OCI-LY7 (cell line): ENCODE data around the gene GNPDA1. TPM values are rescaled to one million over a fixed set of nuclear protein-coding genes. Genes with fewer than 3 reads are reported as not detected.

Experiments
- Bru-seq: library from RNA; stranded (reverse); fragments of 400-500 nt; gene quantifications from one replicate; lab custom pipeline; 2021; lab: Mats Ljungman, UMichigan
- BruChase-seq, 2 experiments: library from RNA; stranded (reverse); fragments of 400-500 nt; gene quantifications; one replicate each; lab custom pipeline; 2021; lab: Mats Ljungman, UMichigan
- BruUV-seq: library from RNA; stranded (reverse); fragments of 400-500 nt; replicated peaks from 2 replicates; lab custom pipeline; 2021; lab: Mats Ljungman, UMichigan
- CTCF ChIA-PET: fragments of 300-600 bp; sonication (Branson Sonifier 250); formaldehyde crosslinking; loops from one replicate; lab custom pipeline; 2022; ENCODE audit warnings: antibody characterized with exemption; ENCODE audit not compliant: unreplicated experiment; lab: Charles Lee
- POLR2A ChIA-PET: fragments of 300-600 bp; sonication (Branson Sonifier 250); formaldehyde crosslinking; loops from one replicate; lab custom pipeline; 2022; ENCODE audit warnings: antibody characterized with exemption; lab: Charles Lee
- DNase-seq: peaks from one replicate; pipeline ENCODE4 v3.0.0-alpha.2; 2015; ENCODE audit warnings: low spot score
- H2AFZ ChIP-seq: fragments of 200-600 bp; sonication (generic), shearing (Covaris generic); 2 replicates; pipeline ENCODE4 v1.6.1; 2014; ENCODE audit warnings: mild to moderate bottlenecking, antibody characterized with exemption, low read length, moderate library complexity
- H3K27ac ChIP-seq: fragments of 200-600 bp; sonication (generic); 2 replicates; pipeline ENCODE4 v1.5.1; 2014; ENCODE audit warnings: mixed run types, low read depth, mild to moderate bottlenecking, moderate library complexity, low read length, inconsistent platforms; ENCODE audit not compliant: poor library complexity, severe bottlenecking
- H3K36me3 ChIP-seq: fragments of 200-600 bp; sonication (generic); 2 replicates; pipeline ENCODE4 v1.6.1; 2014; ENCODE audit warnings: mild to moderate bottlenecking, antibody characterized with exemption, low read length, moderate library complexity, mixed read lengths; ENCODE audit not compliant: insufficient read depth
- H3K4me1 ChIP-seq: fragments of 200-600 bp; sonication (generic); 2 replicates; pipeline ENCODE4 v1.5.1; 2014; ENCODE audit warnings: mild to moderate bottlenecking, low read length; ENCODE audit not compliant: insufficient read depth, poor library complexity, severe bottlenecking
- H3K4me2 ChIP-seq: fragments of 200-600 bp; sonication (generic); 2 replicates; pipeline ENCODE4 v1.6.1; 2014; ENCODE audit warnings: mild to moderate bottlenecking, low read length
- H3K4me3 ChIP-seq: fragments of 200-600 bp; sonication (generic); 2 replicates; pipeline ENCODE4 v1.5.1; 2014; ENCODE audit warnings: mild to moderate bottlenecking, low read depth, low read length; ENCODE audit not compliant: poor library complexity, severe bottlenecking
- H3K79me2 ChIP-seq: fragments of 200-600 bp; sonication (generic); 2 replicates; pipeline ENCODE4 v1.6.1; 2016; ENCODE audit warnings: low read depth, mild to moderate bottlenecking, low read length, moderate library complexity, mixed read lengths; ENCODE audit not compliant: insufficient read depth
- H3K9me2 ChIP-seq: fragments of 200-600 bp; sonication (generic); 2 replicates; pipeline ENCODE4 v1.6.1; 2016; ENCODE audit warnings: mild to moderate bottlenecking, low read length, mixed read lengths; ENCODE audit not compliant: insufficient read depth
- H3K9me3 ChIP-seq: fragments of 200-600 bp; sonication (generic); 2 replicates; pipeline ENCODE4 v1.6.1; 2014; ENCODE audit warnings: mild to moderate bottlenecking, mixed run types, low read length, mixed read lengths
- H4K20me1 ChIP-seq: fragments of 200-600 bp; sonication (generic); 2 replicates; pipeline ENCODE4 v1.6.1; 2014; ENCODE audit warnings: mild to moderate bottlenecking, antibody characterized with exemption, low read length, moderate library complexity, mixed read lengths; ENCODE audit not compliant: insufficient read depth
- CTCF ChIP-seq: fragments of 200-600 bp; sonication (generic); conservative IDR thresholded peaks from 2 replicates; pipeline ENCODE4 v1.5.1; 2014; ENCODE audit warnings: mild to moderate bottlenecking, antibody characterized with exemption, low read length, moderate library complexity, mixed read lengths
- EZH2phosphoT487 ChIP-seq: fragments of 200-600 bp; sonication (generic); IDR thresholded peaks from 2 replicates; pipeline ENCODE4 v1.6.1; 2018; ENCODE audit warnings: low read depth, borderline replicate concordance, mild to moderate bottlenecking, mixed run types, antibody characterized with exemption, low read length, moderate library complexity, mixed read lengths
- intact Hi-C: fragments of 100-400 bp; cut with micrococcal nuclease; formaldehyde crosslinking; loops from one replicate; pipeline ENCODE4 v1.10.0; 2022; ENCODE audit not compliant: unreplicated experiment
- long read RNA-seq: library from polyadenylated mRNA; stranded (forward); transcript quantifications from one replicate; pipeline ENCODE4 v2.0.0, GENCODE V29; 2022
- total RNA-seq, 2 experiments: library from RNA; depleted of rRNA in 1 of 2; stranded (reverse); fragments of >200 nt in 1 of 2; shearing (Covaris generic) in 1 of 2; gene quantifications; 2 replicates each; pipeline ENCODE4 v1.2.3, GENCODE V29; 2014 to 2022

Gene GNPDA1
- total RNA-seq (2014; rRNA removed; shearing (Covaris generic)), result 20.2 and 22.9 TPM in 2 replicates
- 23.1 and 24.1 TPM in 2 replicates for total RNA-seq (2022)
- Bru-seq, nascent RNA, result percentile 51 among the genes with signal in this experiment
- BruChase-seq, experiment 1, labeled RNA remaining after a 6-hour chase, result percentile 54 among the genes with signal in this experiment
- BruChase-seq, experiment 2, labeled RNA remaining after a 2-hour chase, result percentile 60 among the genes with signal in this experiment
- long read RNA-seq, transcript GNPDA1-201 (7 exons, 2,273 nt), result major isoform, 15 of 30 reads
- long read RNA-seq, partial matches to known transcripts, result 6 of 30 reads
- long read RNA-seq, other reads (novel, unspliced or antisense), result 6 of 30 reads

DNA sequence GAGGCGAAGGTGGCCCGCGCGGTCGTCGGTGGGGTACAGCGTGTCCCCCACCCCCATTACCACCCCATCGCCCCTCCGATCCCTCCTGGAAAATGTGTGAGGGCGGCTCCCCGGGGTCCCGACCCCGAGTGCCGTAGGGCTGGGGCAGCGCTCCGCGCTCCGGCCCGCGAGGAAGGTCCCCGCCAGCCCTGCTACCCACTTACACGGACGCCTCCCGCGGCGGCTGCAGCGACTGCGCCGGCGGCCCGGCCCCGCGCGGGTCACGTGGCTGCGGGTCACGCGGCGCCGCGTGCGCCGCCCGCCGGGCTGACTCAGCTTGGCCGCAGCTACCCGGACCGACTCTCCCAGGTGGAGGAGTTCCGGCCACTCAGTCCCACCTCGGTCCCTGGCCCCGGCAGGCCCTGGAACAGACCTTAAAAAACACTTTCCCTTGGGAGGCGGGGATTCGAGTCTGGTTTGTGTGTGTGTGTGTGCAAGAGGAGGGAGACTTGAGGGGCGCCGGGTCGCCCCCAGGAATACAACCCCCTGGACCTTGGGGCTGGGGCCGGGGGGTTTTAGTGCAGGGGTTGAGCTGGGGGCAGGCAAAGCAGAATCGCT, at the start of gene GNPDA1:
GNPDA1 (minus strand) TSS at position 236 of the 597 bp plus-strand sequence. CDS start 992 bp downstream, outside the sequence.
- H4K20me1 ChIP-seq, result no peaks in the 10 kb centered on the region
- no peaks in the 10 kb centered on the region for H3K9me2 ChIP-seq
- H3K9me3 ChIP-seq, result no peaks in the 10 kb centered on the region
- BruUV-seq, result no TSS peak
- peaks cover 26% of the 10 kb centered on the region for H3K36me3 ChIP-seq
- no peaks in the 10 kb centered on the region for H3K79me2 ChIP-seq
- ChIA-PET CTCF (interaction anchor here (0.5 to 1.5 kb wide), 6 partner anchors 16 to 723 kb away, joined by 3 read pairs; no protein-coding TSS in a partner anchor), POLR2A (interaction anchor here (0.7 to 3.2 kb wide), 6 partner anchors 12 to 132 kb away, joined by 3 to 20 read pairs (median 5); partner anchors contain the start of gene RNF14)
- peaks cover 44% of the 10 kb centered on the region for H3K4me1 ChIP-seq
- DNase-seq, result peak; percentile 84
- intact Hi-C loops, result loop anchor here (1.0 kb wide), 1 partner anchor 131 kb away; no protein-coding TSS in a partner anchor
- TF ChIP-seq CTCF (peak; percentile 28; the same call in 1 of the 2 replicates), EZH2phosphoT487 (no peak)
- peak within 1 kb of the TSS; percentile 97 for H3K4me2 ChIP-seq
- peak within 1 kb of the TSS; percentile 87 for H3K4me3 ChIP-seq
- H3K27ac ChIP-seq, result peak within 1 kb of the TSS; percentile 45
- H2AFZ ChIP-seq, result peak within 1 kb of the TSS; percentile 98

DNA sequence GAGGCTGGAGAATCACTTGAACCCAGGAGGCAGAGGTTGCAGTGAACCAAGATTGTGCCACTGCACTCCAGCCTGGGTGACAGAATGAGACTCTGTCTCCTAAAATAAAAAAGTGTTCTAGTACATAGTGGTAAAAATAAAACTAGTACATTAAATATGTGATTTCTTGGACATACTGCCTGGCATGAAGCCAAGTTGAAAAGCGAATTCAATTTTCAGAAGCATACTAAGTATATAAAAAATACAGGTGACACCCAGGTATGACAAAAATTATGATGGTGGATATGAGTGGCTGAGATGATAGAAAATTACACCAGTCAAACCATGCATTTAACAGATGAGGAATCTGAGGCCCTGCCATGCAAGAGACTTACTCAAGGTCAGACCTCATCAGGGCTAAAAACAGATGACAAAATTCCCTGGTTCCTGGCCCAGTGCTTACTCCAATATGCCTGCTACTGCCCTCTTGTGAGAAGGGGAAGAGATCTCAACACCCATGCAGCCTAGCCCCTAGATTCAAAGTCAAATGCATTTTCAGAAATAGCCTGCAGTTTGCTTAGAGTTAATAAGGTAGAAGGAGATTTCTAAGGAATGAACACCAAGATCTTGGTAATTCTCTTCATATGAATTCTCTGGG, 46.6 kb upstream of the GNPDA1 start:
- Histone ChIP-seq H4K20me1 (no peaks in the 10 kb centered on the region), H3K4me3 (no peak overlapping the region), H3K4me1 (no peaks in the 10 kb centered on the region), H3K27ac (no peak overlapping the region), H3K79me2 (no peaks in the 10 kb centered on the region), H3K36me3 (no peaks in the 10 kb centered on the region), H3K9me3 (no peaks in the 10 kb centered on the region), H2AFZ (no peak overlapping the region), H3K9me2 (no peaks in the 10 kb centered on the region), H3K4me2 (no peak overlapping the region)
- TF ChIP-seq EZH2phosphoT487 (no peak), CTCF (0 out of 2 replicates have a peak, but pooled peaks have one; percentile 25)
- intact Hi-C loops, result no loop called here
- DNase-seq, result no peak
- CTCF ChIA-PET, result no interaction called here
- POLR2A ChIA-PET, result no interaction called here
- no TSS peak for BruUV-seq
